H9 (cell line): Measurements from ENCODE around the gene ALPI. TPM values are rescaled to one million over a fixed set of nuclear protein-coding genes. Genes with fewer than 3 reads are reported as not detected.

Experiments used
- DNase-seq: peaks from one replicate; pipeline ENCODE4 v3.0.0-alpha.2; 2017
- H2AFZ ChIP-seq: one replicate; pipeline ENCODE4 v1.6.1; 2013; ENCODE audit warnings: mild to moderate bottlenecking, low read length, control low read depth, moderate library complexity
- H2AK5ac ChIP-seq: 2 replicates; pipeline ENCODE4 v1.6.1; 2013; ENCODE audit warnings: low read length, control low read depth, mixed read lengths; ENCODE audit not compliant: insufficient read length
- H2BK120ac ChIP-seq: one replicate; pipeline ENCODE4 v1.6.1; 2013; ENCODE audit warnings: low read depth, mild to moderate bottlenecking, low read length, control low read depth, inconsistent platforms; ENCODE audit not compliant: poor library complexity, severe bottlenecking
- H2BK12ac ChIP-seq: 2 replicates; pipeline ENCODE4 v1.6.1; 2013; ENCODE audit warnings: low read length, control low read depth, mixed read lengths, low read depth; ENCODE audit not compliant: insufficient read length
- H2BK15ac ChIP-seq: 2 replicates; pipeline ENCODE4 v1.6.1; 2013; ENCODE audit warnings: low read depth, low read length, control low read depth
- H2BK20ac ChIP-seq: one replicate; pipeline ENCODE4 v1.6.1; 2013; ENCODE audit warnings: low read depth, mild to moderate bottlenecking, low read length, control low read depth, inconsistent platforms; ENCODE audit not compliant: poor library complexity, severe bottlenecking
- H2BK5ac ChIP-seq: 2 replicates; pipeline ENCODE4 v1.6.1; 2013; ENCODE audit warnings: low read length, control low read depth, mixed read lengths; ENCODE audit not compliant: insufficient read length
- H3K14ac ChIP-seq: 2 replicates; pipeline ENCODE4 v1.6.1; 2013; ENCODE audit warnings: low read length, control low read depth; ENCODE audit not compliant: insufficient read depth
- H3K18ac ChIP-seq: 2 replicates; pipeline ENCODE4 v1.6.1; 2013; ENCODE audit warnings: low read depth, mild to moderate bottlenecking, mixed read lengths, low read length, control low read depth; ENCODE audit not compliant: insufficient read length
- H3K23ac ChIP-seq: 2 replicates; pipeline ENCODE4 v1.6.1; 2013; ENCODE audit warnings: low read length, control low read depth, mixed read lengths, low read depth; ENCODE audit not compliant: insufficient read length
- H3K23me2 ChIP-seq: 2 replicates; pipeline ENCODE4 v1.6.1; 2013; ENCODE audit warnings: low read depth, mild to moderate bottlenecking, mixed read lengths, low read length, control low read depth; ENCODE audit not compliant: insufficient read length, poor library complexity, severe bottlenecking
- H3K27ac ChIP-seq: 2 replicates; pipeline ENCODE4 v1.5.1; 2013; ENCODE audit warnings: low read length, control low read depth, mixed read lengths, low read depth; ENCODE audit not compliant: insufficient read length
- H3K27me3 ChIP-seq: 2 replicates; pipeline ENCODE4 v1.6.1; 2013; ENCODE audit warnings: low read length, control low read depth, inconsistent platforms; ENCODE audit not compliant: insufficient read depth
- H3K4ac ChIP-seq: 2 replicates; pipeline ENCODE4 v1.6.1; 2013; ENCODE audit warnings: low read depth, mild to moderate bottlenecking, control low read depth, inconsistent platforms, low read length, moderate library complexity
- H3K4me1 ChIP-seq: 2 replicates; pipeline ENCODE4 v1.6.1; 2013; ENCODE audit warnings: low read length, control low read depth, inconsistent platforms; ENCODE audit not compliant: insufficient read depth
- H3K4me2 ChIP-seq: 2 replicates; pipeline ENCODE4 v1.6.1; 2013; ENCODE audit warnings: low read length, control low read depth, mixed read lengths; ENCODE audit not compliant: insufficient read length, insufficient read depth
- H3K56ac ChIP-seq: 2 replicates; pipeline ENCODE4 v1.6.1; 2013; ENCODE audit warnings: low read depth, mild to moderate bottlenecking, mixed read lengths, low read length, control low read depth; ENCODE audit not compliant: insufficient read length
- H3K79me1 ChIP-seq: 2 replicates; pipeline ENCODE4 v1.6.1; 2013; ENCODE audit warnings: low read depth, mild to moderate bottlenecking, moderate library complexity, low read length, control low read depth, inconsistent platforms; ENCODE audit not compliant: insufficient read depth, poor library complexity, severe bottlenecking
- H3K79me2 ChIP-seq: 2 replicates; pipeline ENCODE4 v1.6.1; 2013; ENCODE audit warnings: low read length, control low read depth, inconsistent platforms; ENCODE audit not compliant: insufficient read depth
- H3K9ac ChIP-seq: 2 replicates; pipeline ENCODE4 v1.6.1; 2013; ENCODE audit warnings: low read length, control low read depth, mixed read lengths; ENCODE audit not compliant: insufficient read length; ENCODE audit errors: extremely low read depth
- H3K9me3 ChIP-seq: one replicate; pipeline ENCODE4 v1.6.1; 2013; ENCODE audit warnings: low read depth, low read length, inconsistent platforms; ENCODE audit not compliant: control insufficient read depth
- H3T11ph ChIP-seq: one replicate; pipeline ENCODE4 v1.6.1; 2013; ENCODE audit warnings: mild to moderate bottlenecking, low read length, control low read depth, inconsistent platforms
- H4K20me1 ChIP-seq: one replicate; pipeline ENCODE4 v1.6.1; 2013; ENCODE audit not compliant: control insufficient read depth, insufficient read length, insufficient read depth
- H4K5ac ChIP-seq: 2 replicates; pipeline ENCODE4 v1.6.1; 2013; ENCODE audit warnings: low read depth, mild to moderate bottlenecking, mixed read lengths, low read length, control low read depth; ENCODE audit not compliant: insufficient read length
- H4K8ac ChIP-seq: replicated peaks from 2 replicates; pipeline ENCODE4 v1.6.1; 2013; ENCODE audit warnings: low read length, control low read depth, mixed read lengths, low read depth; ENCODE audit not compliant: insufficient read length
- H4K91ac ChIP-seq: 2 replicates; pipeline ENCODE4 v1.6.1; 2013; ENCODE audit warnings: low read depth, mild to moderate bottlenecking, moderate library complexity, mixed read lengths, low read length, control low read depth; ENCODE audit not compliant: insufficient read length
- H3K27ac Mint-ChIP-seq, 3 experiments: 2 replicates in 2 of 3; 3 replicates in 1 of 3; pipeline ENCODE4 v1.8.0; 2020 to 2021; ENCODE audit warnings: mixed read lengths in 3 of 3, mild to moderate bottlenecking in 1 of 3, moderate library complexity in 1 of 3
- H3K27me3 Mint-ChIP-seq: 2 replicates; pipeline ENCODE4 v1.8.0; 2021; ENCODE audit warnings: low read depth, mild to moderate bottlenecking, moderate library complexity, mixed read lengths
- H3K36me3 Mint-ChIP-seq, 3 experiments: 2 replicates in 2 of 3; 3 replicates in 1 of 3; pipeline ENCODE4 v1.8.0; 2020 to 2021; ENCODE audit warnings: low read depth in 3 of 3, mixed read lengths in 3 of 3; ENCODE audit not compliant: insufficient read depth in 1 of 3
- H3K4me1 Mint-ChIP-seq, 2 experiments: 2 replicates each; pipeline ENCODE4 v1.8.0; 2020; ENCODE audit warnings: mixed read lengths in 2 of 2
- H3K4me3 Mint-ChIP-seq, 2 experiments: 2 replicates in 1 of 2; 3 replicates in 1 of 2; pipeline ENCODE4 v1.8.0; 2020 to 2021; ENCODE audit warnings: mild to moderate bottlenecking in 2 of 2, mixed read lengths in 2 of 2, moderate library complexity in 1 of 2
- H3K9me3 Mint-ChIP-seq, 2 experiments: 2 replicates in 1 of 2; 3 replicates in 1 of 2; pipeline ENCODE4 v1.8.0; 2020; ENCODE audit warnings: mild to moderate bottlenecking in 2 of 2, mixed read lengths in 2 of 2, moderate library complexity in 1 of 2
- WGBS: extraction: QIAGEN DNeasy Blood & Tissue Kit; methylation state at CpG from one replicate; pipeline ENCODE4 v1.1.7; 2013; ENCODE audit warnings: missing lambda C conversion rate, low lambda C conversion rate, mixed read lengths; ENCODE audit not compliant: insufficient read length; ENCODE audit errors: extremely low coverage; 5-methylcytosine and 5-hydroxymethylcytosine counted together
- total RNA-seq: library from RNA; stranded (reverse); gene quantifications from 2 replicates; pipeline ENCODE4 v1.2.1, GENCODE V29; 2021
- TF ChIP-seq, protein P1 (sequence below): fragments of 200-600 bp; sonication (generic); conservative IDR thresholded peaks from 3 replicates; pipeline ENCODE4 v1.8.0; 2021; ENCODE audit warnings: antibody characterized with exemption, mild to moderate bottlenecking

Gene ALPI
- total RNA-seq, 1 experiment from 2014 or later = not detected

DNA sequence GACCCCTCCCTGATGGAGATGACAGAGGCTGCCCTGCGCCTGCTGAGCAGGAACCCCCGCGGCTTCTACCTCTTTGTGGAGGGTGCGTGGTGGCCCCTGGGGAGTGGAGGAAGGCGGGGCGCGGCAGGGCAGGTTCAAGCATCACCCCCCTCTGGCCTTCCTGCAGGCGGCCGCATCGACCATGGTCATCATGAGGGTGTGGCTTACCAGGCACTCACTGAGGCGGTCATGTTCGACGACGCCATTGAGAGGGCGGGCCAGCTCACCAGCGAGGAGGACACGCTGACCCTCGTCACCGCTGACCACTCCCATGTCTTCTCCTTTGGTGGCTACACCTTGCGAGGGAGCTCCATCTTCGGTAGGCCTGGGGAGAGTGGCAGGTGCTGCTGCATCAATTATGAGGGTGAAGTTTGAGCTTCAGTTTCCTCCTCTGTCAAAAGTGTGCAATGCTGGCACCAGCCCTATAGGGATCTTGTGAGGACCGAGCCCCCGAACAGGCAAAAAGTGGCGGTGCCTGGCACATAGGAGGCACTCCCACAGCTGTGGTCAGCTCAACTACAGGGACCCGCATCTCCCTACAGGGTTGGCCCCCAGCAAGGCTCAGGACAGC lies 2.2 kb downstream of the ALPI start:
- no peak overlapping the region for H2BK5ac ChIP-seq
- no peaks in the 10 kb centered on the region for H3K9me3 ChIP-seq
- H4K5ac ChIP-seq = no peak overlapping the region
- DNase-seq = peak; percentile 13
- H3K4me1 ChIP-seq = no peaks in the 10 kb centered on the region
- H2AFZ ChIP-seq = no peak overlapping the region
- no peak overlapping the region for H4K8ac ChIP-seq
- no peak overlapping the region for H2BK20ac ChIP-seq
- no peaks in the 10 kb centered on the region for H3K79me2 ChIP-seq
- H3K23me2 ChIP-seq = no peaks in the 10 kb centered on the region
- no peaks in the 10 kb centered on the region for H3K27me3 ChIP-seq
- TF ChIP-seq, protein P1, sequence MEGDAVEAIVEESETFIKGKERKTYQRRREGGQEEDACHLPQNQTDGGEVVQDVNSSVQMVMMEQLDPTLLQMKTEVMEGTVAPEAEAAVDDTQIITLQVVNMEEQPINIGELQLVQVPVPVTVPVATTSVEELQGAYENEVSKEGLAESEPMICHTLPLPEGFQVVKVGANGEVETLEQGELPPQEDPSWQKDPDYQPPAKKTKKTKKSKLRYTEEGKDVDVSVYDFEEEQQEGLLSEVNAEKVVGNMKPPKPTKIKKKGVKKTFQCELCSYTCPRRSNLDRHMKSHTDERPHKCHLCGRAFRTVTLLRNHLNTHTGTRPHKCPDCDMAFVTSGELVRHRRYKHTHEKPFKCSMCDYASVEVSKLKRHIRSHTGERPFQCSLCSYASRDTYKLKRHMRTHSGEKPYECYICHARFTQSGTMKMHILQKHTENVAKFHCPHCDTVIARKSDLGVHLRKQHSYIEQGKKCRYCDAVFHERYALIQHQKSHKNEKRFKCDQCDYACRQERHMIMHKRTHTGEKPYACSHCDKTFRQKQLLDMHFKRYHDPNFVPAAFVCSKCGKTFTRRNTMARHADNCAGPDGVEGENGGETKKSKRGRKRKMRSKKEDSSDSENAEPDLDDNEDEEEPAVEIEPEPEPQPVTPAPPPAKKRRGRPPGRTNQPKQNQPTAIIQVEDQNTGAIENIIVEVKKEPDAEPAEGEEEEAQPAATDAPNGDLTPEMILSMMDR = no peak
- H3T11ph ChIP-seq = no peak overlapping the region
- Mint-ChIP-seq H3K4me3 (no peak overlapping the region), H3K27ac (no peak overlapping the region), H3K27me3 (peaks cover 21% of the 10 kb centered on the region), H3K36me3 (no peaks in the 10 kb centered on the region), H3K9me3 (no peaks in the 10 kb centered on the region), H3K4me1 (no peaks in the 10 kb centered on the region)
- no CpG with 5 or more reads among the region's 25 CpGs for WGBS
- no peak overlapping the region for H3K23ac ChIP-seq
- no peak overlapping the region for H3K56ac ChIP-seq
- no peak overlapping the region for H3K4me2 ChIP-seq
- H2BK15ac ChIP-seq = no peak overlapping the region
- H3K27ac ChIP-seq = no peak overlapping the region
- H2BK120ac ChIP-seq = no peak overlapping the region
- no peak overlapping the region for H2AK5ac ChIP-seq
- H3K9ac ChIP-seq = no peak overlapping the region
- no peak overlapping the region for H3K4ac ChIP-seq
- no peak overlapping the region for H3K14ac ChIP-seq
- H3K18ac ChIP-seq = no peak overlapping the region
- H4K91ac ChIP-seq = no peak overlapping the region
- H3K79me1 ChIP-seq = no peaks in the 10 kb centered on the region
- no peak overlapping the region for H2BK12ac ChIP-seq
- H4K20me1 ChIP-seq = no peaks in the 10 kb centered on the region
